NCI-H1930 (cell line): Measurements from ENCODE around the gene FASTK.

Experiments
- DNase-seq, 2 experiments: peaks; one replicate each; lab custom pipeline; 2025; lab: John Stamatoyannopoulos, UW

The FASTK gene

GRCh38 chr7:151080522-151081169 is at the start of gene FASTK:
Gene FASTK (minus strand): TSS chr7:151080809. CDS start chr7:151080766, 43 bp downstream.
- DNase-seq, result peak; percentile 69 to 95

- no peak for DNase-seq
These were observed 49.5 kb upstream of the FASTK start for GRCh38 chr7:151129960-151130591.

GRCh38 chr7:151129117-151129959 is 48.7 kb upstream of the FASTK start:
- no peak for DNase-seq

GRCh38 chr7:151128716-151129115 is 48.1 kb upstream of the FASTK start:
- DNase-seq, result no peak

- no peak for DNase-seq
These were observed 47.5 kb upstream of the FASTK start for GRCh38 chr7:151128144-151128543.

- no peak for DNase-seq
These were observed 46.0 kb upstream of the FASTK start for GRCh38 chr7:151126491-151127137.

GRCh38 chr7:151125846-151126481 is 45.4 kb upstream of the FASTK start:
- no peak for DNase-seq

GRCh38 chr7:151125470-151125845 is 44.8 kb upstream of the FASTK start:
- no peak for DNase-seq

GRCh38 chr7:151124899-151125399 is 44.3 kb upstream of the FASTK start:
- no peak for DNase-seq

- DNase-seq, result no peak
These were observed 43.9 kb upstream of the FASTK start for GRCh38 chr7:151124481-151124880.

- peak; percentile 57 to 83 for DNase-seq
These were observed 43.3 kb upstream of the FASTK start for GRCh38 chr7:151123822-151124464.

- no peak for DNase-seq
These were observed 42.7 kb upstream of the FASTK start for GRCh38 chr7:151123158-151123821.

- no peak for DNase-seq
These were observed 42.2 kb upstream of the FASTK start for GRCh38 chr7:151122796-151123157.

- DNase-seq, result no peak
These were observed 41.7 kb upstream of the FASTK start for GRCh38 chr7:151122276-151122675.

GRCh38 chr7:151121380-151122170 is 41.0 kb upstream of the FASTK start:
- no peak for DNase-seq

- DNase-seq, result no peak
These were observed 40.3 kb upstream of the FASTK start for GRCh38 chr7:151120896-151121295.

GRCh38 chr7:151119902-151120301 is 39.3 kb upstream of the FASTK start:
- DNase-seq, result no peak

GRCh38 chr7:151119055-151119415 is 38.4 kb upstream of the FASTK start:
- DNase-seq, result no peak

- no peak for DNase-seq
These were observed 37.8 kb upstream of the FASTK start for GRCh38 chr7:151118108-151119054.
